H1 (cell line): ENCODE results near the gene EZH2. TPM values are rescaled to one million over a fixed set of nuclear protein-coding genes. Genes with fewer than 3 reads are reported as not detected.

Experiments
- CTCF ChIA-PET: fragments of 300-600 bp; sonication (Branson Sonifier 250); formaldehyde crosslinking; loops from one replicate; lab custom pipeline; 2021; ENCODE audit not compliant: partially characterized antibody; lab: Charles Lee
- POLR2A ChIA-PET: fragments of 300-600 bp; sonication (Branson Sonifier 250); formaldehyde crosslinking; loops from one replicate; lab custom pipeline; 2021; ENCODE audit warnings: inconsistent platforms; ENCODE audit not compliant: partially characterized antibody; lab: Charles Lee
- DNase-seq, 2 experiments: peaks; one replicate each; pipeline versions ENCODE4 v3.0.0 to v3.0.0-alpha.2; 2010 to 2022; ENCODE audit warnings: low spot score in 2 of 2, low read depth in 1 of 2, mixed read lengths in 1 of 2
- FAIRE-seq: peaks from 2 replicates; lab custom pipeline; 2011; peaks lifted over from hg19 to GRCh38; lab: Jason Lieb, UNC
- H2AFZ ChIP-seq: 2 replicates; pipeline ENCODE4 v1.8.1; 2012; ENCODE audit warnings: low read length, inconsistent platforms
- H2AK5ac ChIP-seq: 2 replicates; pipeline ENCODE4 v1.6.1; 2013; ENCODE audit warnings: low read depth, low read length
- H2BK120ac ChIP-seq: replicated peaks from 2 replicates; pipeline ENCODE3; 2013; ENCODE audit warnings: low read depth, low read length, inconsistent platforms
- H2BK12ac ChIP-seq: 2 replicates; pipeline ENCODE4 v1.6.1; 2013; ENCODE audit warnings: low read depth, low read length
- H2BK15ac ChIP-seq: 2 replicates; pipeline ENCODE4 v1.6.1; 2013; ENCODE audit warnings: low read length
- H2BK20ac ChIP-seq: 2 replicates; pipeline ENCODE4 v1.6.1; 2013; ENCODE audit warnings: low read length
- H2BK5ac ChIP-seq: 2 replicates; pipeline ENCODE4 v1.6.1; 2013; ENCODE audit warnings: low read depth, low read length
- H3K14ac ChIP-seq: 2 replicates; pipeline ENCODE4 v1.6.1; 2013; ENCODE audit warnings: inconsistent platforms; ENCODE audit not compliant: insufficient read length
- H3K18ac ChIP-seq: 2 replicates; pipeline ENCODE4 v1.6.1; 2013; ENCODE audit warnings: low read length; ENCODE audit errors: extremely low read depth
- H3K23ac ChIP-seq: 2 replicates; pipeline ENCODE4 v1.6.1; 2013; ENCODE audit warnings: inconsistent platforms; ENCODE audit not compliant: insufficient read length
- H3K23me2 ChIP-seq: 2 replicates; pipeline ENCODE4 v1.6.1; 2013; ENCODE audit warnings: low read depth, low read length
- H3K27ac ChIP-seq: 2 replicates; pipeline ENCODE4 v1.6.1; 2011; ENCODE audit warnings: low read depth, low read length, inconsistent platforms
- H3K27me3 ChIP-seq, 4 experiments: replicated peaks in 1 of 4; 1 replicate in 1 of 4; 2 replicates in 3 of 4; pipeline versions ENCODE4 v1.6.1 to v1.8.1; 2011 to 2013; ENCODE audit warnings: low read length in 3 of 4, mild to moderate bottlenecking in 3 of 4, inconsistent platforms in 2 of 4, mixed read lengths in 2 of 4, moderate library complexity in 1 of 4; ENCODE audit not compliant: control insufficient read depth in 3 of 4, insufficient read depth in 3 of 4; ENCODE audit errors: extremely low read depth in 1 of 4
- H3K36me3 ChIP-seq, 4 experiments: 2 replicates each; pipeline versions ENCODE4 v1.6.1 to v1.8.1; 2011 to 2013; ENCODE audit warnings: mild to moderate bottlenecking in 4 of 4, low read length in 3 of 4, moderate library complexity in 2 of 4, control low read depth in 1 of 4, inconsistent platforms in 1 of 4; ENCODE audit not compliant: insufficient read depth in 4 of 4, control insufficient read depth in 2 of 4
- H3K4ac ChIP-seq: replicated peaks from 2 replicates; pipeline ENCODE3; 2013; ENCODE audit warnings: low read length, low read depth, mixed read lengths, inconsistent platforms; ENCODE audit not compliant: insufficient read length
- H3K4me1 ChIP-seq, 4 experiments: replicated peaks in 1 of 4; 1 replicate in 1 of 4; 2 replicates in 3 of 4; pipeline versions ENCODE4 v1.6.1 to v1.8.1; 2011 to 2013; ENCODE audit warnings: low read length in 3 of 4, inconsistent platforms in 2 of 4, mixed read lengths in 1 of 4; ENCODE audit not compliant: insufficient read depth in 4 of 4, control insufficient read depth in 3 of 4
- H3K4me2 ChIP-seq, 2 experiments: 2 replicates each; pipeline versions ENCODE4 v1.6.1 to v1.8.1; 2011 to 2013; ENCODE audit warnings: low read depth in 2 of 2, low read length in 2 of 2, control low read depth in 1 of 2, inconsistent platforms in 1 of 2, mild to moderate bottlenecking in 1 of 2; ENCODE audit not compliant: insufficient read depth in 1 of 2
- H3K4me3 ChIP-seq, 4 experiments: fragments of 200-600, 300-600 bp in 1 of 4; sonication (generic), shearing (Covaris generic), sonication (Bioruptor Twin) in 1 of 4; 2 replicates each; pipeline versions ENCODE4 v1.5.1 to v1.8.1; 2011 to 2016; ENCODE audit warnings: low read length in 4 of 4, low read depth in 3 of 4, control low read depth in 2 of 4, inconsistent platforms in 2 of 4, mild to moderate bottlenecking in 2 of 4, mixed read lengths in 1 of 4, moderate library complexity in 1 of 4; ENCODE audit not compliant: insufficient read depth in 2 of 4; ENCODE audit errors: extremely low read depth in 1 of 4
- H3K56ac ChIP-seq: replicated peaks from 2 replicates; pipeline ENCODE3; 2013; ENCODE audit warnings: low read depth, mild to moderate bottlenecking, mixed read lengths, low read length, inconsistent platforms; ENCODE audit not compliant: insufficient read length
- H3K79me1 ChIP-seq: 2 replicates; pipeline ENCODE4 v1.6.1; 2013; ENCODE audit warnings: low read depth, low read length, control low read depth
- H3K79me2 ChIP-seq, 2 experiments: 2 replicates each; pipeline versions ENCODE4 v1.6.1 to v1.8.1; 2012 to 2013; ENCODE audit warnings: low read length in 2 of 2, mild to moderate bottlenecking in 2 of 2, inconsistent platforms in 1 of 2; ENCODE audit not compliant: insufficient read depth in 2 of 2, control insufficient read depth in 1 of 2
- H3K9ac ChIP-seq, 4 experiments: replicated peaks in 1 of 4; 1 replicate in 1 of 4; 2 replicates in 3 of 4; pipeline versions ENCODE4 v1.6.1 to v1.8.1; 2011 to 2013; ENCODE audit warnings: low read depth in 3 of 4, low read length in 3 of 4, control low read depth in 2 of 4, mild to moderate bottlenecking in 2 of 4, moderate library complexity in 2 of 4, inconsistent platforms in 1 of 4; ENCODE audit errors: extremely low read depth in 1 of 4
- H3K9me3 ChIP-seq, 2 experiments: 2 replicates each; pipeline versions ENCODE4 v1.6.1 to v1.8.1; 2012 to 2013; ENCODE audit warnings: mild to moderate bottlenecking in 2 of 2, moderate library complexity in 2 of 2, control low read depth in 1 of 2, inconsistent platforms in 1 of 2, low read depth in 1 of 2, low read length in 1 of 2, mixed read lengths in 1 of 2; ENCODE audit not compliant: insufficient read depth in 2 of 2
- H4K20me1 ChIP-seq, 2 experiments: replicated peaks in 1 of 2; 2 replicates each; pipeline versions ENCODE3 to v1.8.1; 2011 to 2013; ENCODE audit warnings: inconsistent platforms in 2 of 2, low read length in 2 of 2, mild to moderate bottlenecking in 1 of 2; ENCODE audit not compliant: insufficient read depth in 2 of 2, control insufficient read depth in 1 of 2
- H4K5ac ChIP-seq: 2 replicates; pipeline ENCODE4 v1.6.1; 2013; ENCODE audit warnings: low read length, low read depth, mixed read lengths, inconsistent platforms; ENCODE audit not compliant: insufficient read length
- H4K8ac ChIP-seq: 2 replicates; pipeline ENCODE4 v1.8.0; 2013; ENCODE audit warnings: mild to moderate bottlenecking, moderate library complexity, low read length, inconsistent platforms; ENCODE audit not compliant: insufficient read depth; ENCODE audit errors: extremely low read depth
- H4K91ac ChIP-seq: replicated peaks from 2 replicates; pipeline ENCODE3; 2013; ENCODE audit warnings: low read length, mixed read lengths, inconsistent platforms; ENCODE audit not compliant: insufficient read length
- RAD21 ChIP-seq, 2 experiments: IDR thresholded peaks in 1 of 2; conservative IDR thresholded peaks in 1 of 2; 2 replicates each; pipeline ENCODE4 v1.6.1; 2011; ENCODE audit warnings: low read depth in 2 of 2, low read length in 2 of 2, improper control_type of control experiment in 1 of 2, inconsistent platforms in 1 of 2, mild to moderate bottlenecking in 1 of 2, moderate library complexity in 1 of 2
- SIN3A ChIP-seq, 2 experiments: IDR thresholded peaks in 1 of 2; conservative IDR thresholded peaks in 1 of 2; 2 replicates each; pipeline ENCODE4 v1.6.1; 2011 to 2012; ENCODE audit warnings: low read length in 2 of 2, improper control_type of control experiment in 1 of 2, low read depth in 1 of 2, mild to moderate bottlenecking in 1 of 2
- SUZ12 ChIP-seq: fragments of 200-600 bp; sonication (generic); IDR thresholded peaks from 2 replicates; pipeline ENCODE4 v1.6.1; 2012; ENCODE audit warnings: mild to moderate bottlenecking, inconsistent platforms, low read length, moderate library complexity, mixed read lengths
- USF2 ChIP-seq: IDR thresholded peaks from 2 replicates; pipeline ENCODE4 v1.6.1; 2011; ENCODE audit warnings: low read length, improper control_type of control experiment
- WGBS, 2 experiments: shearing (Covaris generic) in 1 of 2; methylation state at CpG; one replicate each; pipeline versions ENCODE4 v1.1.6 to v1.1.7; 2013 to 2015; ENCODE audit warnings: low lambda C conversion rate in 2 of 2, mixed read lengths in 2 of 2, inconsistent platforms in 1 of 2, low coverage in 1 of 2, missing lambda C conversion rate in 1 of 2; ENCODE audit not compliant: insufficient replicate concordance in 2 of 2, insufficient coverage in 1 of 2, insufficient read length in 1 of 2; ENCODE audit errors: extremely low coverage in 1 of 2, missing lambda C conversion rate in 1 of 2; 5-methylcytosine and 5-hydroxymethylcytosine counted together
- polyA plus RNA-seq, 7 experiments: library from polyadenylated mRNA; depleted of rRNA in 3 of 7; stranded (reverse) in 5 of 7; unstranded in 2 of 7; fragments of >200 nt in 5 of 7; fragments of 200-250 nt in 2 of 7; gene quantifications; 1 replicate in 5 of 7; 2 replicates in 1 of 7; 4 replicates in 1 of 7; pipeline versions ENCODE4 v1.2.1 to v1.2.3, GENCODE V29; 2011 to 2013; ENCODE audit warnings: missing spikeins in 2 of 7, mixed read lengths in 2 of 7
- total RNA-seq: library from RNA; stranded (reverse); fragmentation: NEBNext Ultra II Directional; extraction: Animal tissue kit (Norgen Biotek cat#: 25700); gene quantifications from 2 replicates; pipeline ENCODE4 v1.2.1, GENCODE V29; 2021

Gene EZH2
- total and polyA plus RNA-seq, 2 of the 8 experiments (the other 6 are each of a cell fraction or from before 2014, with no cell fraction given): 28.9 to 49.0 TPM

- Histone ChIP-seq H2BK15ac (no peak overlapping the region), H4K20me1 (peaks cover 5 to 7% of the 10 kb centered on the region in 2 experiments), H2BK12ac (no peak overlapping the region), H3K4ac (no peak overlapping the region), H3K56ac (peak overlapping the region; percentile 0), H3K4me1 (peaks cover 0 to 2% (median 0%) of the 10 kb centered on the region in 4 experiments; a peak in 3 of 7 replicates), H3K27ac (no peak overlapping the region), H2AFZ (no peak overlapping the region), H2BK120ac (no peak overlapping the region), H3K4me2 (peak overlapping the region; percentile 88 to 98), H4K5ac (no peak overlapping the region), H3K36me3 (no peaks in the 10 kb centered on the region), H2BK20ac (no peak overlapping the region), H3K18ac (peak overlapping the region; percentile 56; the same call in 1 of the 2 replicates), H3K23me2 (peaks cover 6% of the 10 kb centered on the region), H3K79me1 (peaks cover 3% of the 10 kb centered on the region; the same call in 1 of the 2 replicates), H3K9ac (peak overlapping the region; percentile 59 to 87 (median 82)), H3K79me2 (peaks cover 4 to 55% of the 10 kb centered on the region in 2 experiments), H4K8ac (no peak overlapping the region), H3K23ac (no peak overlapping the region), H3K14ac (no peak overlapping the region), H3K9me3 (no peaks in the 10 kb centered on the region), H3K27me3 (no peaks in the 10 kb centered on the region), H2BK5ac (no peak overlapping the region), H2AK5ac (no peak overlapping the region), H4K91ac (no peak overlapping the region), H3K4me3 (peak overlapping the region; percentile 62 to 79 (median 71))
- WGBS, 2 experiments: 12% methylated on average over 12 of the region's 12 CpGs; no CpG with 5 or more reads in 1 of the 2 experiments
- TF ChIP-seq USF2: no peak
- TF ChIP-seq RAD21 (IDR thresholded peaks at IDR 0.05 in 1 of 2, conservative IDR thresholded peaks at IDR 0.05 in 1 of 2; ENCODE audit: low read depth in 2 of 2, low read length in 2 of 2): no peak
- 0 out of 4 replicates have a peak, but pooled peaks of 1 of the 2 experiments have one; percentile 32 for TF ChIP-seq SIN3A (conservative IDR thresholded peaks at IDR 0.05 in 1 of 2, IDR thresholded peaks at IDR 0.05 in 1 of 2; ENCODE audit: low read depth in 1 of 2, low read length in 2 of 2)
- 0 out of 2 replicates have a peak, but pooled peaks have one; percentile 8 for TF ChIP-seq SUZ12
- FAIRE-seq (no peak), DNase-seq (no peak)
- CTCF ChIA-PET: interaction anchor here (1.0 to 1.6 kb wide), 3 partner anchors 26 to 222 kb away, joined by 3 to 7 read pairs (median 5); no protein-coding TSS in a partner anchor
- POLR2A ChIA-PET: interaction anchor here (0.7 to 2.0 kb wide), 14 partner anchors 9 to 184 kb away, joined by 3 to 11 read pairs (median 4); partner anchors contain the start of gene CUL1
Observed at GRCh38 chr7:148882841-148883265, 1.2 kb downstream of the EZH2 start.
